ENCODE results near the gene ARL2.

ARL2 gene

GRCh38 chr11:65040847-65041622 is 27.1 kb downstream of the ARL2 start, which contains the start of gene SAC3D1 (continued):
- TF ChIP-seq ZNF501 (tag by site-specific recombination; IDR thresholded peaks at IDR 0.05), result peak; percentile 38; the same call in 1 of the 2 replicates
- no peak for TF ChIP-seq ZNF138 (tag by site-specific recombination; IDR thresholded peaks at IDR 0.05; ENCODE audit: borderline replicate concordance)
- TF ChIP-seq ZNF596 (tag by site-specific recombination; IDR thresholded peaks at IDR 0.05), result no peak
- TF ChIP-seq SP3 (tag by site-specific recombination; IDR thresholded peaks at IDR 0.05), result peak; percentile 86
- no peak for TF ChIP-seq ZNF324 (tag by site-specific recombination; IDR thresholded peaks at IDR 0.05)
- TF ChIP-seq ZNF132 (tag by site-specific recombination; IDR thresholded peaks at IDR 0.05; ENCODE audit: borderline replicate concordance), result no peak
- no peak for TF ChIP-seq GLI4 (tag by site-specific recombination; IDR thresholded peaks at IDR 0.05)
- TF ChIP-seq ZNF692 (tag by site-specific recombination; IDR thresholded peaks at IDR 0.05), result peak; percentile 52
- no peak for TF ChIP-seq PRDM6 (tag by site-specific recombination; IDR thresholded peaks at IDR 0.05)
- TF ChIP-seq ZNF423 (tag by site-specific recombination; IDR thresholded peaks at IDR 0.05), result no peak
- TF ChIP-seq ZNF654 (tag by site-specific recombination; IDR thresholded peaks at IDR 0.05; ENCODE audit: low read depth), result no peak
- TF ChIP-seq ZNF391 (tag by site-specific recombination; IDR thresholded peaks at IDR 0.05; ENCODE audit: borderline replicate concordance, low read depth), result no peak
- no peak; the same call in 1 of the 2 replicates for TF ChIP-seq ZBTB6 (tag by site-specific recombination; IDR thresholded peaks at IDR 0.05)
- no peak for TF ChIP-seq ZNF560 (tag by site-specific recombination; IDR thresholded peaks at IDR 0.05; ENCODE audit: borderline replicate concordance)
- TF ChIP-seq ZNF19 (tag by site-specific recombination; IDR thresholded peaks at IDR 0.05; ENCODE audit: low read depth), result no peak
- TF ChIP-seq ZSCAN4 (tag by site-specific recombination; IDR thresholded peaks at IDR 0.05), result no peak
- TF ChIP-seq ZNF362 (tag by site-specific recombination; IDR thresholded peaks at IDR 0.05), result no peak
- no peak for TF ChIP-seq ZNF830 (tag by site-specific recombination; IDR thresholded peaks at IDR 0.05; ENCODE audit: low read depth)
- no peak for TF ChIP-seq FEZF1 (tag by site-specific recombination; IDR thresholded peaks at IDR 0.05)
- no peak for TF ChIP-seq ZNF274 (IDR thresholded peaks at IDR 0.05; ENCODE audit: low read length)
- no peak for TF ChIP-seq ZNF274 (tag by site-specific recombination; IDR thresholded peaks at IDR 0.05; ENCODE audit: borderline replicate concordance)
- no peak for TF ChIP-seq ZNF580 (tag by site-specific recombination; IDR thresholded peaks at IDR 0.05)
- peak; percentile 83 for TF ChIP-seq PRDM10 (tag by site-specific recombination; IDR thresholded peaks at IDR 0.05)
- no peak for TF ChIP-seq ZNF37A (tag by site-specific recombination; IDR thresholded peaks at IDR 0.05)
- TF ChIP-seq GLI2 (tag by site-specific recombination; IDR thresholded peaks at IDR 0.05; ENCODE audit: borderline replicate concordance, low read depth), result no peak
- no peak for TF ChIP-seq ZNF530 (tag by site-specific recombination; IDR thresholded peaks at IDR 0.05; ENCODE audit: low read depth)
- peak; percentile 62 for TF ChIP-seq ZNF629 (tag by site-specific recombination; IDR thresholded peaks at IDR 0.05)
- no peak for TF ChIP-seq OSR2 (tag by site-specific recombination; IDR thresholded peaks at IDR 0.05)
- no peak for TF ChIP-seq SCRT2 (tag by site-specific recombination; IDR thresholded peaks at IDR 0.05)
